ENCODE measurements around the gene HGFAC. TPM values are rescaled to one million over a fixed set of nuclear protein-coding genes. Genes with fewer than 3 reads are reported as not detected.

HGFAC gene
- total RNA-seq, 1 donor from 2014 or later: not detected

DNA sequence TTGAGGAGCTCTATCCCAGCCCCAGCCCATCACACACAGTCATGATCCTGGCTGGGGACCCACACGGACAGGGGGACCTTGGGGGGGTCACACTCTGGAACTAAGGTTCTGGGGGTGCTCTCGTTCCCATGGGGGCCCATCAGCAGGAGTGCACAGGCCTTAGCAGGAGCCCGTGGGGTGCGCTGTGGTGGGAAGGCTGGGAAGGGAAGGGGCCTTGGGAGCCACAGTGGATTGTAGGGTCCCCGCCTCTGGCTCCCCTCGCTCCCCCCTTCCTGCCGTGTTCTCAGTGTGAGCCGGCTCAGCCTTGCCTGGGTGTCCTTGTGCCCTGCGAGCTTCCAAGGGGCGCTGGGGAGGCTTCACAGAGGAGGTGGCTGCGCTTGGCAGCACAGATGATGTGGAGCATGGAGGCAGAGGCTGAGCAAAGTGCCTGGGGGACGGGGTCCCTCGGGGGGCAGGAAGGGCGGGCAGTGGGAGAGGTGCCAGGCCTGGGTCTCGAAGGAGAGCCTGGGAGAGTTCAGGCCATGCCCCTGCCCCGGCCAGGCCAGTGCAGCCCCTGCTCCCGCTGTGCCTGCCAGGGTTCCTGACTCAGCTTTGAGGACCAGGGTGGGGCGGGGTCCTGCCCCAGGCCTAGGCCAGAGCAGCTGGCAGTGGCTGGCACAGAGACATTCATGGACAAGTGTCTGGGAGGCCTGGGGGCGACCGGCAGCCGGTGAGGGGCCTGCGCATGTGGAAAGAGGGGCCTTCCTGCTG lies 5.5 kb upstream of the HGFAC start:
- Mint-ChIP-seq H3K9me3 (no peaks in the 10 kb centered on the region), H3K36me3 (peaks cover 2% of the 10 kb centered on the region), H3K4me3 (no peak overlapping the region), H3K4me1 (peaks cover 8% of the 10 kb centered on the region), H3K27ac (no peak overlapping the region), H3K27me3 (ENCODE audit: insufficient read depth, low read depth) (peaks cover 8% of the 10 kb centered on the region)
- peaks cover 5% of the 10 kb centered on the region for H4K20me1 ChIP-seq (ENCODE audit: low read depth)
- H3K4me1 ChIP-seq: peaks cover 8% of the 10 kb centered on the region
- no peak overlapping the region for H2AFZ ChIP-seq (replicated peaks)
- no peaks in the 10 kb centered on the region for H3K36me3 ChIP-seq
- H3K9ac ChIP-seq: no peak overlapping the region
- no peaks in the 10 kb centered on the region for H3F3A ChIP-seq (ENCODE audit: low read depth)
- no peaks in the 10 kb centered on the region for H3K79me2 ChIP-seq (ENCODE audit: low read depth)
- no peak overlapping the region for H3K4me3 ChIP-seq
- no peak overlapping the region for H3K4me2 ChIP-seq
- no peak for DNase-seq (ENCODE audit: low spot score)
- no peak for TF ChIP-seq EZH2phosphoT487 (IDR thresholded peaks at IDR 0.05)
- no peak for TF ChIP-seq EZH2 (IDR thresholded peaks at IDR 0.05)
- TF ChIP-seq, protein P1, sequence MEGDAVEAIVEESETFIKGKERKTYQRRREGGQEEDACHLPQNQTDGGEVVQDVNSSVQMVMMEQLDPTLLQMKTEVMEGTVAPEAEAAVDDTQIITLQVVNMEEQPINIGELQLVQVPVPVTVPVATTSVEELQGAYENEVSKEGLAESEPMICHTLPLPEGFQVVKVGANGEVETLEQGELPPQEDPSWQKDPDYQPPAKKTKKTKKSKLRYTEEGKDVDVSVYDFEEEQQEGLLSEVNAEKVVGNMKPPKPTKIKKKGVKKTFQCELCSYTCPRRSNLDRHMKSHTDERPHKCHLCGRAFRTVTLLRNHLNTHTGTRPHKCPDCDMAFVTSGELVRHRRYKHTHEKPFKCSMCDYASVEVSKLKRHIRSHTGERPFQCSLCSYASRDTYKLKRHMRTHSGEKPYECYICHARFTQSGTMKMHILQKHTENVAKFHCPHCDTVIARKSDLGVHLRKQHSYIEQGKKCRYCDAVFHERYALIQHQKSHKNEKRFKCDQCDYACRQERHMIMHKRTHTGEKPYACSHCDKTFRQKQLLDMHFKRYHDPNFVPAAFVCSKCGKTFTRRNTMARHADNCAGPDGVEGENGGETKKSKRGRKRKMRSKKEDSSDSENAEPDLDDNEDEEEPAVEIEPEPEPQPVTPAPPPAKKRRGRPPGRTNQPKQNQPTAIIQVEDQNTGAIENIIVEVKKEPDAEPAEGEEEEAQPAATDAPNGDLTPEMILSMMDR (IDR thresholded peaks at IDR 0.05): no peak
- H3K27me3 ChIP-seq: no peaks in the 10 kb centered on the region
- H3K9me3 ChIP-seq (ENCODE audit: low read depth): no peaks in the 10 kb centered on the region
- no peak overlapping the region for H3K27ac ChIP-seq

DNA sequence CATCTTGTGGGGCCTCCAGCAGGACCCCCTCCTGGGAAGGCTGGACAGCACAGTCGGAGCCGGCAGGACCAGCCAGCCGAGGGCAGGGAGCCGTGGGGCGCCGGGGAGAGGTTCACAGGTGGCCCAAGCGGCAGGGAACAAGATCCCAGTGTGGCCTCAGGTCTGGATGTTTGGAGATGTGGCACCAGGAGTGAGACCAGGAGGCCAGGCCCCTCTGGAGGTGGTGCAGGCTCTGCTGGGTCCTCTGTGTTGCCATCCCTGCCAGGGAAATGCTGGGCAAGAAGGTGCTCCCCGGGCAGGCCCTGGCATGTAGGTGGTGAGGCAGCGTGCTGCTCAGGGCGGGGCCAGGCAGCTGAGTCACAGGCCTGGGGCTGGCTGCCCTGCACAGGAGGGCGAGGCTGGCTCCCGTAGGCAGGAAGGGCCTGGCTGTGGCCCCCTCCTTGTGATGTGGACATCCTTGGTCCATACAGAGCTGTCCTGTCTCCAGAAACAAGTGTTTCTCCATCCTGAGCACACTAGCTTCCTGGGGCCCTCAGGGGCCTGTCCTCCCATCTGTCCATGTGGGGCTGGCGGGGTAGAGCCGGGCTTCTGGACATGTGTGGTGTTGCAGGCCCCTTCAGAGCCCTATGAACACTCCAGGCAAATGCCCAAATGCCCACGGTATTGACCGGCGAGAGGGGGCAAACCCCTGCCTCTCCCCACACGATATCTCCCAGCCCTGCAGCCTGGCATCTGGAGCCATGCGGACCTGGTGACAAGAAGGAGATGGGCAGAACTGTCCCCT lies 4.8 kb upstream of the HGFAC start:
- Mint-ChIP-seq H3K4me1 (peaks cover 8% of the 10 kb centered on the region), H3K27me3 (ENCODE audit: insufficient read depth, low read depth) (peaks cover 5% of the 10 kb centered on the region), H3K9me3 (no peaks in the 10 kb centered on the region), H3K27ac (no peak overlapping the region), H3K36me3 (peaks cover 2% of the 10 kb centered on the region), H3K4me3 (no peak overlapping the region)
- Histone ChIP-seq H3K79me2 (ENCODE audit: low read depth) (no peaks in the 10 kb centered on the region), H4K20me1 (ENCODE audit: low read depth) (peaks cover 5% of the 10 kb centered on the region), H3K27ac (no peak overlapping the region), H3K4me3 (no peak overlapping the region), H3K36me3 (no peaks in the 10 kb centered on the region), H3K4me2 (no peak overlapping the region), H3K9ac (no peak overlapping the region), H3F3A (ENCODE audit: low read depth) (no peaks in the 10 kb centered on the region), H3K9me3 (ENCODE audit: low read depth) (no peaks in the 10 kb centered on the region), H2AFZ (replicated peaks) (no peak overlapping the region), H3K4me1 (peaks cover 8% of the 10 kb centered on the region), H3K27me3 (no peaks in the 10 kb centered on the region)
- DNase-seq (ENCODE audit: low spot score): no peak
- TF ChIP-seq EZH2phosphoT487 (IDR thresholded peaks at IDR 0.05) (no peak), EZH2 (IDR thresholded peaks at IDR 0.05) (no peak)
- TF ChIP-seq, protein P1 (IDR thresholded peaks at IDR 0.05): no peak

DNA sequence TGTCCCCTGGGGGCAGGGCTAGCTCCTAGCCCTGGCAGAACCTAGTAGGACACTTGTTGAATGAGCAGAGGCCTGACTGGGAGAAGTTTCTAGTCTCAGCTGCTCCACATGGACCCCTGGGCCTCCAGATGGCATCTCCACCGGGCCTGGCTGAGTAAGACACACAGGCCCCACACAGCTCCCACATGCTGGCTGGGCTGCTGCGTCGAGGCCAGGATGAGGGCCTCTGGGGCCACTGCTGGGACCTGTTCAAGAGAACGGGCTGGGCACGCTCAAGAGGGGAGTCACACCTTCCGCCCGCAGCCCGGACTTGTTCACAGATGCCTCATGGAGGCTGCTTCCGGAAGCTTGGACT lies 4.2 kb upstream of the HGFAC start:
- no peak for DNase-seq (ENCODE audit: low spot score)
- H3K36me3 Mint-ChIP-seq: peaks cover 2% of the 10 kb centered on the region

More for the DNA sequence above, 4.2 kb upstream of the HGFAC start:
- peaks cover 5% of the 10 kb centered on the region for H4K20me1 ChIP-seq (ENCODE audit: low read depth)
- Mint-ChIP-seq H3K27ac (no peak overlapping the region), H3K4me3 (no peak overlapping the region), H3K9me3 (no peaks in the 10 kb centered on the region), H3K27me3 (ENCODE audit: insufficient read depth, low read depth) (peaks cover 5% of the 10 kb centered on the region), H3K4me1 (peaks cover 8% of the 10 kb centered on the region)
- H3K27ac ChIP-seq: no peak overlapping the region
- TF ChIP-seq EZH2 (IDR thresholded peaks at IDR 0.05): no peak
- TF ChIP-seq EZH2phosphoT487 (IDR thresholded peaks at IDR 0.05): no peak
- TF ChIP-seq, protein P1 (IDR thresholded peaks at IDR 0.05): no peak
- no peak overlapping the region for H2AFZ ChIP-seq (replicated peaks)
- no peaks in the 10 kb centered on the region for H3K36me3 ChIP-seq
- H3F3A ChIP-seq (ENCODE audit: low read depth): no peaks in the 10 kb centered on the region
- no peak overlapping the region for H3K4me3 ChIP-seq
- no peaks in the 10 kb centered on the region for H3K27me3 ChIP-seq
- no peak overlapping the region for H3K4me2 ChIP-seq
- no peak overlapping the region for H3K9ac ChIP-seq
- H3K4me1 ChIP-seq: peaks cover 8% of the 10 kb centered on the region
- no peaks in the 10 kb centered on the region for H3K79me2 ChIP-seq (ENCODE audit: low read depth)
- no peaks in the 10 kb centered on the region for H3K9me3 ChIP-seq (ENCODE audit: low read depth)
